Measurements from ENCODE around the gene ARHGEF26. TPM values are rescaled to one million over a fixed set of nuclear protein-coding genes. Genes with fewer than 3 reads are reported as not detected.

ARHGEF26 gene
- total RNA-seq, 2 experiments from 2014 or later: 0.08 TPM; not detected in 1

- Mint-ChIP-seq H3K36me3 (ENCODE audit: low read depth) (peaks cover 93% of the 10 kb centered on the region), H3K4me3 (no peak overlapping the region), H3K27ac (no peak overlapping the region), H3K27me3 (no peaks in the 10 kb centered on the region), H3K4me1 (ENCODE audit: low read depth) (peaks cover 4% of the 10 kb centered on the region), H3K9me3 (no peaks in the 10 kb centered on the region)
- intact Hi-C loops (cut with DNase I, micrococcal nuclease): no loop called here
- POLR2A ChIA-PET: no interaction called here
- Histone ChIP-seq H3K27ac (ENCODE audit: low read depth in 1 of 2, low read length in 2 of 2) (no peak overlapping the region), H3K27me3 (ENCODE audit: control insufficient read depth in 1 of 2, insufficient read depth in 2 of 2, low read length in 2 of 2) (no peaks in the 10 kb centered on the region), H3K4me1 (ENCODE audit: insufficient read depth, low read length) (no peaks in the 10 kb centered on the region), H3K9me3 (ENCODE audit: control insufficient read depth in 1 of 2, insufficient read depth in 1 of 2, low read length in 2 of 2) (peaks cover 0 to under 1% of the 10 kb centered on the region in 2 experiments), H3K4me3 (ENCODE audit: low read length) (no peak overlapping the region), H3K36me3 (ENCODE audit: insufficient read depth, low read length) (peaks cover 82% of the 10 kb centered on the region)
- no peak for DNase-seq
- ATAC-seq (ENCODE audit: poor library complexity): no peak
- CTCF ChIA-PET: no interaction called here
- TF ChIP-seq CTCF (IDR thresholded peaks at IDR 0.05): no peak
Measured at GRCh38 chr3:154275292-154275691, 154.1 kb downstream of the ARHGEF26 start.

- ATAC-seq (ENCODE audit: poor library complexity) (no peak), DNase-seq (no peak)
- H3K4me3 Mint-ChIP-seq: no peak overlapping the region
- intact Hi-C loops (cut with DNase I, micrococcal nuclease): no loop called here
- no peaks in the 10 kb centered on the region for H3K9me3 Mint-ChIP-seq
- H3K9me3 ChIP-seq (ENCODE audit: control insufficient read depth in 1 of 2, insufficient read depth in 1 of 2, low read length in 2 of 2): no peaks in the 10 kb centered on the region
- peaks cover 86% of the 10 kb centered on the region for H3K36me3 ChIP-seq (ENCODE audit: insufficient read depth, low read length)
- no peaks in the 10 kb centered on the region for H3K27me3 ChIP-seq (ENCODE audit: control insufficient read depth in 1 of 2, insufficient read depth in 2 of 2, low read length in 2 of 2)
- ChIA-PET POLR2A (no interaction called here), CTCF (no interaction called here)
- H3K27ac ChIP-seq (ENCODE audit: low read depth in 1 of 2, low read length in 2 of 2): no peak overlapping the region
- peaks cover 94% of the 10 kb centered on the region for H3K36me3 Mint-ChIP-seq (ENCODE audit: low read depth)
- H3K27me3 Mint-ChIP-seq: no peaks in the 10 kb centered on the region
- no peak overlapping the region for H3K4me3 ChIP-seq (ENCODE audit: low read length)
- H3K4me1 Mint-ChIP-seq (ENCODE audit: low read depth): peaks cover 4% of the 10 kb centered on the region
- TF ChIP-seq CTCF (IDR thresholded peaks at IDR 0.05): no peak
- no peak overlapping the region for H3K27ac Mint-ChIP-seq
- H3K4me1 ChIP-seq (ENCODE audit: insufficient read depth, low read length): no peaks in the 10 kb centered on the region
Measured at GRCh38 chr3:154275965-154276364, 154.8 kb downstream of the ARHGEF26 start.

GRCh38 chr3:154280161-154280560, 159.0 kb downstream of the ARHGEF26 start:
- no peaks in the 10 kb centered on the region for H3K27me3 Mint-ChIP-seq

More at GRCh38 chr3:154280161-154280560, 159.0 kb downstream of the ARHGEF26 start:
- intact Hi-C loops (cut with DNase I, micrococcal nuclease): no loop called here
- POLR2A ChIA-PET: no interaction called here
- DNase-seq: no peak
- H3K27ac Mint-ChIP-seq: no peak overlapping the region
- no peaks in the 10 kb centered on the region for H3K4me1 Mint-ChIP-seq (ENCODE audit: low read depth)
- H3K9me3 Mint-ChIP-seq: no peaks in the 10 kb centered on the region
- peaks cover 96% of the 10 kb centered on the region for H3K36me3 Mint-ChIP-seq (ENCODE audit: low read depth)
- peaks cover 95% of the 10 kb centered on the region for H3K36me3 ChIP-seq (ENCODE audit: insufficient read depth, low read length)
- no peak for ATAC-seq (ENCODE audit: poor library complexity)
- H3K9me3 ChIP-seq (ENCODE audit: control insufficient read depth in 1 of 2, insufficient read depth in 1 of 2, low read length in 2 of 2): no peaks in the 10 kb centered on the region
- CTCF ChIA-PET: no interaction called here
- no peak overlapping the region for H3K4me3 ChIP-seq (ENCODE audit: low read length)
- TF ChIP-seq CTCF (IDR thresholded peaks at IDR 0.05): no peak
- H3K27me3 ChIP-seq (ENCODE audit: control insufficient read depth in 1 of 2, insufficient read depth in 2 of 2, low read length in 2 of 2): no peaks in the 10 kb centered on the region
- H3K27ac ChIP-seq (ENCODE audit: low read depth in 1 of 2, low read length in 2 of 2): no peak overlapping the region
- no peak overlapping the region for H3K4me3 Mint-ChIP-seq
- H3K4me1 ChIP-seq (ENCODE audit: insufficient read depth, low read length): no peaks in the 10 kb centered on the region

Measured in CD4-positive, alpha-beta T cell (primary cell).